ENCODE data around the gene ANKZF1. TPM values are rescaled to one million over a fixed set of nuclear protein-coding genes. Genes with fewer than 3 reads are reported as not detected.

The ANKZF1 gene
- total RNA-seq, 1 experiment from 2014 or later: 36.2 TPM

DNA sequence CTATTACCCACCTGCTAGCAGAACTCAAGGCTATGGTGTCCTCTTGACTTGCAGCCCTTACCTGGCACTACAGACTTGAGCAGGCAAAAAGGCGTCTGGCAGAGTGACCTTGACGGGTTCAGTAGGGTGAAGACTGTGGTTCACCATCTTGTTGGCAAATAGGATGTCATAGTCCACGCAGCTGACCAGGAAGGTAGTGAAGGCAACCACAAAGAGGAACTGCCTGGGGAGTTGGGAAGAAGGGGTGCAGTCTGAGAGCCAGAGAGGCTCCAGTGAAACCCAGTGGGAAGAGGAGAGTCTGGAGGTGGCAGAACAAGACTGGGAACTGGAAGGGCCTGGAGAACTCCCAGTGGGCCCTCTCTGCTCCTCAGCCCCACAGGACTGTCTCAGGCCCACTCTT is 4.3 kb upstream of the ANKZF1 start:
- no TSS peak for BruUV-seq (replicated peaks)
- no peak overlapping the region for H3K27ac ChIP-seq (ENCODE audit: low read length)
- H3K4me1 ChIP-seq (ENCODE audit: control insufficient read depth, insufficient read depth, low read length): peaks cover 8% of the 10 kb centered on the region
- intact Hi-C loops (cut with micrococcal nuclease; ENCODE audit: unreplicated experiment) (no loop called here), in situ Hi-C loops (cut with HindIII; ENCODE audit: low pct_unique_long_range_greater_than_20kb, low sequenced_read_pairs) (no loop called here)
- no peaks in the 10 kb centered on the region for H3K9me3 ChIP-seq (ENCODE audit: control insufficient read depth, insufficient read depth, low read depth, low read length)
- POLR2A ChIA-PET: no interaction called here
- H3K27me3 ChIP-seq (ENCODE audit: control insufficient read depth, insufficient read depth, low read length): no peaks in the 10 kb centered on the region
- H3K36me3 ChIP-seq (ENCODE audit: control insufficient read depth, insufficient read depth, low read length): peaks cover 10% of the 10 kb centered on the region; the same call in 1 of the 2 replicates
- no peak for DNase-seq (ENCODE audit: low read depth, low spot score)
- CTCF ChIA-PET: no interaction called here
- TF ChIP-seq TCF7L2 (IDR thresholded peaks at IDR 0.05; ENCODE audit: low read depth, low read length): no peak
- no peak for TF ChIP-seq SIN3A (IDR thresholded peaks at IDR 0.05; ENCODE audit: borderline replicate concordance, insufficient read depth, low read depth, low read length)
- TF ChIP-seq, protein P1, sequence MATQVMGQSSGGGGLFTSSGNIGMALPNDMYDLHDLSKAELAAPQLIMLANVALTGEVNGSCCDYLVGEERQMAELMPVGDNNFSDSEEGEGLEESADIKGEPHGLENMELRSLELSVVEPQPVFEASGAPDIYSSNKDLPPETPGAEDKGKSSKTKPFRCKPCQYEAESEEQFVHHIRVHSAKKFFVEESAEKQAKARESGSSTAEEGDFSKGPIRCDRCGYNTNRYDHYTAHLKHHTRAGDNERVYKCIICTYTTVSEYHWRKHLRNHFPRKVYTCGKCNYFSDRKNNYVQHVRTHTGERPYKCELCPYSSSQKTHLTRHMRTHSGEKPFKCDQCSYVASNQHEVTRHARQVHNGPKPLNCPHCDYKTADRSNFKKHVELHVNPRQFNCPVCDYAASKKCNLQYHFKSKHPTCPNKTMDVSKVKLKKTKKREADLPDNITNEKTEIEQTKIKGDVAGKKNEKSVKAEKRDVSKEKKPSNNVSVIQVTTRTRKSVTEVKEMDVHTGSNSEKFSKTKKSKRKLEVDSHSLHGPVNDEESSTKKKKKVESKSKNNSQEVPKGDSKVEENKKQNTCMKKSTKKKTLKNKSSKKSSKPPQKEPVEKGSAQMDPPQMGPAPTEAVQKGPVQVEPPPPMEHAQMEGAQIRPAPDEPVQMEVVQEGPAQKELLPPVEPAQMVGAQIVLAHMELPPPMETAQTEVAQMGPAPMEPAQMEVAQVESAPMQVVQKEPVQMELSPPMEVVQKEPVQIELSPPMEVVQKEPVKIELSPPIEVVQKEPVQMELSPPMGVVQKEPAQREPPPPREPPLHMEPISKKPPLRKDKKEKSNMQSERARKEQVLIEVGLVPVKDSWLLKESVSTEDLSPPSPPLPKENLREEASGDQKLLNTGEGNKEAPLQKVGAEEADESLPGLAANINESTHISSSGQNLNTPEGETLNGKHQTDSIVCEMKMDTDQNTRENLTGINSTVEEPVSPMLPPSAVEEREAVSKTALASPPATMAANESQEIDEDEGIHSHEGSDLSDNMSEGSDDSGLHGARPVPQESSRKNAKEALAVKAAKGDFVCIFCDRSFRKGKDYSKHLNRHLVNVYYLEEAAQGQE (IDR thresholded peaks at IDR 0.05; ENCODE audit: insufficient read depth in 1 of 2, low read depth in 2 of 2, low read length in 1 of 2): no peak
- TF ChIP-seq, protein P2, sequence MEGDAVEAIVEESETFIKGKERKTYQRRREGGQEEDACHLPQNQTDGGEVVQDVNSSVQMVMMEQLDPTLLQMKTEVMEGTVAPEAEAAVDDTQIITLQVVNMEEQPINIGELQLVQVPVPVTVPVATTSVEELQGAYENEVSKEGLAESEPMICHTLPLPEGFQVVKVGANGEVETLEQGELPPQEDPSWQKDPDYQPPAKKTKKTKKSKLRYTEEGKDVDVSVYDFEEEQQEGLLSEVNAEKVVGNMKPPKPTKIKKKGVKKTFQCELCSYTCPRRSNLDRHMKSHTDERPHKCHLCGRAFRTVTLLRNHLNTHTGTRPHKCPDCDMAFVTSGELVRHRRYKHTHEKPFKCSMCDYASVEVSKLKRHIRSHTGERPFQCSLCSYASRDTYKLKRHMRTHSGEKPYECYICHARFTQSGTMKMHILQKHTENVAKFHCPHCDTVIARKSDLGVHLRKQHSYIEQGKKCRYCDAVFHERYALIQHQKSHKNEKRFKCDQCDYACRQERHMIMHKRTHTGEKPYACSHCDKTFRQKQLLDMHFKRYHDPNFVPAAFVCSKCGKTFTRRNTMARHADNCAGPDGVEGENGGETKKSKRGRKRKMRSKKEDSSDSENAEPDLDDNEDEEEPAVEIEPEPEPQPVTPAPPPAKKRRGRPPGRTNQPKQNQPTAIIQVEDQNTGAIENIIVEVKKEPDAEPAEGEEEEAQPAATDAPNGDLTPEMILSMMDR (IDR thresholded peaks at IDR 0.05): no peak
- TF ChIP-seq POLR2AphosphoS5 (IDR thresholded peaks at IDR 0.05; ENCODE audit: low read depth, low read length): no peak
- no peak overlapping the region for H3K4me3 ChIP-seq (ENCODE audit: low read depth in 2 of 2, low read length in 2 of 2)
- no peak for ATAC-seq

DNA sequence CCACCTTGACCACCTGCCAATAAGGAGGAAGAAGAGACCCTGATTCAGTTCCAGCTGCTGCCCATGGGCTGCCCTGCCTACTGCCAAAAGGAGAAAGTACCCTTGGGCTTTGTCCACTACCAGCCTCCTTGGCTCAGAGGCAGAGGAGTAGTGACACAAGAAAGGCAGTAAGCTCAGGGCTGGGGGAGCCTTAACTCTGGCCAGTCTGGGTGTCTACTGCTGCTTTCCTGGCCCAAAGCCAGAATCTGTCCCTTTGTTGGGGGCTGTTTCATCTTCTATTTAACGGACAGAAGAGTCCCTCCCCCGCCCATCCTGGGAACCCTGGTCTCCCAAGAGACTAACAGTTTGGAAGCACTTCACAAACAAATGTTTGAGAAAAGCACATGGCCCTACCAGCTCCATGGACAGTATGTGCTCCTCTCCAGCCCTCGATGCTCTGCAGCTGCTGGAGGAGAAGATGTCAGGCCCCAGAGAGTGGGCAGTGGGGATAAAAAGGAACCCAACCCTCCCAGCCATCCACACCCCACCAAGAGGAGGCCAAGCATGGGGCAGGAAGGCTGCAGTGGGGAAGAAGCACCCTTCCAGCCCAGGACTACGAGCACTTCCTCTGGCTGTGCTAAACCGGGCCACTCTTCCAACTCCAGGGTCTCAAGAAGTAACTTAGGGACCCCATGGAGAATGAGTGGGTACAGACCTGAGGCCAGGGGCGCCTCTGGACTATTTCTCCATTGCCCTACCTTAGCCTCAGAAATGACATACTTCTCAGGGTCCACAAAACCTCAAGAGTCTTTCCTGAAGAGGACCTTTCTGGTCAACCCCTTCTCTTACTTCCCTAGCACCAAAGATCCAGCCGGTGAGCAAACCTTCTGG is 1.3 kb upstream of the ANKZF1 start:
- H3K9me3 ChIP-seq (ENCODE audit: control insufficient read depth, insufficient read depth, low read depth, low read length): no peaks in the 10 kb centered on the region
- DNase-seq (ENCODE audit: low read depth, low spot score): no peak
- intact Hi-C loops (cut with micrococcal nuclease; ENCODE audit: unreplicated experiment) (no loop called here), in situ Hi-C loops (cut with HindIII; ENCODE audit: low pct_unique_long_range_greater_than_20kb, low sequenced_read_pairs) (no loop called here)
- TF ChIP-seq, protein P1 (IDR thresholded peaks at IDR 0.05; ENCODE audit: insufficient read depth in 1 of 2, low read depth in 2 of 2, low read length in 1 of 2): no peak
- TF ChIP-seq, protein P2 (IDR thresholded peaks at IDR 0.05): no peak
- TF ChIP-seq TCF7L2 (IDR thresholded peaks at IDR 0.05; ENCODE audit: low read depth, low read length) (no peak), SIN3A (IDR thresholded peaks at IDR 0.05; ENCODE audit: borderline replicate concordance, insufficient read depth, low read depth, low read length) (no peak), POLR2AphosphoS5 (IDR thresholded peaks at IDR 0.05; ENCODE audit: low read depth, low read length) (no peak)
- peak overlapping the region; percentile 98 to 99 for H3K4me3 ChIP-seq (ENCODE audit: low read depth in 2 of 2, low read length in 2 of 2)
- no peak for ATAC-seq
- H3K27ac ChIP-seq (ENCODE audit: low read length): peak overlapping the region; percentile 91
- CTCF ChIA-PET: no interaction called here
- peaks cover 8% of the 10 kb centered on the region for H3K4me1 ChIP-seq (ENCODE audit: control insufficient read depth, insufficient read depth, low read length)
- BruUV-seq (replicated peaks): no TSS peak
- POLR2A ChIA-PET: interaction anchor here (0.6 to 2.1 kb wide), 2 partner anchors 17 to 52 kb away, joined by 6 to 11 read pairs; partner anchors contain the start of genes CNPPD1, GLB1L and STK16
- no peaks in the 10 kb centered on the region for H3K27me3 ChIP-seq (ENCODE audit: control insufficient read depth, insufficient read depth, low read length)
- peaks cover 13% of the 10 kb centered on the region; the same call in 1 of the 2 replicates for H3K36me3 ChIP-seq (ENCODE audit: control insufficient read depth, insufficient read depth, low read length)
